ENCODE measurements around the gene PRKCQ. TPM values are rescaled to one million over a fixed set of nuclear protein-coding genes. Genes with fewer than 3 reads are reported as not detected.

Gene PRKCQ
- total RNA-seq, 1 donor from 2014 or later = 3.5 TPM

GRCh38 chr10:6423004-6423403, 157.1 kb downstream of the PRKCQ start:
- Mint-ChIP-seq H3K4me1 (no peaks in the 10 kb centered on the region), H3K9me3 (no peaks in the 10 kb centered on the region), H3K27ac (no peak overlapping the region), H3K36me3 (no peaks in the 10 kb centered on the region), H3K4me3 (no peak overlapping the region), H3K27me3 (ENCODE audit: insufficient read depth, low read depth) (peaks cover 10% of the 10 kb centered on the region)
- H3K4me2 ChIP-seq = no peak overlapping the region
- DNase-seq (ENCODE audit: low spot score) = no peak
- no peak overlapping the region for H2AFZ ChIP-seq (replicated peaks)
- H3K79me2 ChIP-seq (ENCODE audit: low read depth) = no peaks in the 10 kb centered on the region
- TF ChIP-seq EZH2phosphoT487 (IDR thresholded peaks at IDR 0.05) = no peak
- no peaks in the 10 kb centered on the region for H3K27me3 ChIP-seq
- no peaks in the 10 kb centered on the region for H3K4me1 ChIP-seq
- H4K20me1 ChIP-seq (ENCODE audit: low read depth) = no peaks in the 10 kb centered on the region
- no peak overlapping the region for H3K9ac ChIP-seq
- no peaks in the 10 kb centered on the region for H3F3A ChIP-seq (ENCODE audit: low read depth)
- no peaks in the 10 kb centered on the region for H3K36me3 ChIP-seq
- no peak overlapping the region for H3K27ac ChIP-seq
- H3K9me3 ChIP-seq (ENCODE audit: low read depth) = no peaks in the 10 kb centered on the region
- H3K4me3 ChIP-seq = no peak overlapping the region

- Histone ChIP-seq H3K27ac (no peak overlapping the region), H3K4me2 (no peak overlapping the region), H3K27me3 (no peaks in the 10 kb centered on the region), H2AFZ (replicated peaks) (no peak overlapping the region), H3F3A (ENCODE audit: low read depth) (no peaks in the 10 kb centered on the region), H3K36me3 (no peaks in the 10 kb centered on the region), H3K4me3 (no peak overlapping the region), H3K9ac (no peak overlapping the region), H3K9me3 (ENCODE audit: low read depth) (no peaks in the 10 kb centered on the region), H3K4me1 (no peaks in the 10 kb centered on the region), H4K20me1 (ENCODE audit: low read depth) (no peaks in the 10 kb centered on the region), H3K79me2 (ENCODE audit: low read depth) (no peaks in the 10 kb centered on the region)
- Mint-ChIP-seq H3K27me3 (ENCODE audit: insufficient read depth, low read depth) (peaks cover 5% of the 10 kb centered on the region), H3K9me3 (no peaks in the 10 kb centered on the region), H3K4me3 (no peak overlapping the region), H3K4me1 (no peaks in the 10 kb centered on the region), H3K27ac (no peak overlapping the region), H3K36me3 (no peaks in the 10 kb centered on the region)
- DNase-seq (ENCODE audit: low spot score) = no peak
- TF ChIP-seq EZH2 (IDR thresholded peaks at IDR 0.05) (no peak), CTCF (IDR thresholded peaks at IDR 0.05) (no peak), EZH2phosphoT487 (IDR thresholded peaks at IDR 0.05) (no peak)
Observed at GRCh38 chr10:6418613-6419216, 161.4 kb downstream of the PRKCQ start.

GRCh38 chr10:6418167-6418566, 161.9 kb downstream of the PRKCQ start:
- no peaks in the 10 kb centered on the region for H3K36me3 Mint-ChIP-seq
- no peak for TF ChIP-seq EZH2phosphoT487 (IDR thresholded peaks at IDR 0.05)
- no peak for TF ChIP-seq EZH2 (IDR thresholded peaks at IDR 0.05)
- no peak for TF ChIP-seq CTCF (IDR thresholded peaks at IDR 0.05)
- no peaks in the 10 kb centered on the region for H3K9me3 ChIP-seq (ENCODE audit: low read depth)

GRCh38 chr10:6416892-6417512, 163.1 kb downstream of the PRKCQ start:
- Histone ChIP-seq H3K9me3 (ENCODE audit: low read depth) (no peaks in the 10 kb centered on the region), H2AFZ (replicated peaks) (no peak overlapping the region), H4K20me1 (ENCODE audit: low read depth) (no peaks in the 10 kb centered on the region), H3K79me2 (ENCODE audit: low read depth) (no peaks in the 10 kb centered on the region), H3F3A (ENCODE audit: low read depth) (no peaks in the 10 kb centered on the region), H3K4me2 (no peak overlapping the region), H3K4me1 (no peaks in the 10 kb centered on the region), H3K36me3 (no peaks in the 10 kb centered on the region), H3K4me3 (no peak overlapping the region), H3K9ac (no peak overlapping the region), H3K27ac (no peak overlapping the region), H3K27me3 (no peaks in the 10 kb centered on the region)
- H3K36me3 Mint-ChIP-seq = no peaks in the 10 kb centered on the region
- H3K4me3 Mint-ChIP-seq = no peak overlapping the region
- H3K27me3 Mint-ChIP-seq (ENCODE audit: insufficient read depth, low read depth) = peaks cover 6% of the 10 kb centered on the region
- DNase-seq (ENCODE audit: low spot score) = peak; percentile 76
- H3K27ac Mint-ChIP-seq = no peak overlapping the region
- H3K4me1 Mint-ChIP-seq = no peaks in the 10 kb centered on the region
- no peaks in the 10 kb centered on the region for H3K9me3 Mint-ChIP-seq
- TF ChIP-seq CTCF (IDR thresholded peaks at IDR 0.05) (peak; percentile 82), EZH2phosphoT487 (IDR thresholded peaks at IDR 0.05) (no peak), EZH2 (IDR thresholded peaks at IDR 0.05) (no peak)

More at GRCh38 chr10:6418167-6418566, 161.9 kb downstream of the PRKCQ start:
- no peak overlapping the region for H3K4me2 ChIP-seq
- peak; percentile 18 for DNase-seq (ENCODE audit: low spot score)
- no peaks in the 10 kb centered on the region for H3K4me1 ChIP-seq
- H3K4me3 ChIP-seq = no peak overlapping the region
- H3K36me3 ChIP-seq = no peaks in the 10 kb centered on the region
- Mint-ChIP-seq H3K4me1 (no peaks in the 10 kb centered on the region), H3K9me3 (no peaks in the 10 kb centered on the region), H3K27ac (no peak overlapping the region), H3K4me3 (no peak overlapping the region), H3K27me3 (ENCODE audit: insufficient read depth, low read depth) (peaks cover 6% of the 10 kb centered on the region)
- no peak overlapping the region for H3K27ac ChIP-seq
- no peaks in the 10 kb centered on the region for H3K27me3 ChIP-seq
- H3K9ac ChIP-seq = no peak overlapping the region
- H3F3A ChIP-seq (ENCODE audit: low read depth) = no peaks in the 10 kb centered on the region
- no peaks in the 10 kb centered on the region for H4K20me1 ChIP-seq (ENCODE audit: low read depth)
- H3K79me2 ChIP-seq (ENCODE audit: low read depth) = no peaks in the 10 kb centered on the region
- no peak overlapping the region for H2AFZ ChIP-seq (replicated peaks)

Measured in neural progenitor cell (in vitro differentiated cells).